GM18858 (cell line): Measurements from ENCODE around the gene COL5A1.
"Not testable (repeated sequence)": the region's sequence is repeated elsewhere in the genome, so short reads cannot be mapped to it uniquely, and the experiment has no call there.

Source experiments
- ATAC-seq: cut with Tn5 transposase; IDR thresholded peaks from one replicate; pipeline ENCODE4 v1.9.1; 2021; ENCODE audit not compliant: unreplicated experiment

COL5A1 gene

DNA sequence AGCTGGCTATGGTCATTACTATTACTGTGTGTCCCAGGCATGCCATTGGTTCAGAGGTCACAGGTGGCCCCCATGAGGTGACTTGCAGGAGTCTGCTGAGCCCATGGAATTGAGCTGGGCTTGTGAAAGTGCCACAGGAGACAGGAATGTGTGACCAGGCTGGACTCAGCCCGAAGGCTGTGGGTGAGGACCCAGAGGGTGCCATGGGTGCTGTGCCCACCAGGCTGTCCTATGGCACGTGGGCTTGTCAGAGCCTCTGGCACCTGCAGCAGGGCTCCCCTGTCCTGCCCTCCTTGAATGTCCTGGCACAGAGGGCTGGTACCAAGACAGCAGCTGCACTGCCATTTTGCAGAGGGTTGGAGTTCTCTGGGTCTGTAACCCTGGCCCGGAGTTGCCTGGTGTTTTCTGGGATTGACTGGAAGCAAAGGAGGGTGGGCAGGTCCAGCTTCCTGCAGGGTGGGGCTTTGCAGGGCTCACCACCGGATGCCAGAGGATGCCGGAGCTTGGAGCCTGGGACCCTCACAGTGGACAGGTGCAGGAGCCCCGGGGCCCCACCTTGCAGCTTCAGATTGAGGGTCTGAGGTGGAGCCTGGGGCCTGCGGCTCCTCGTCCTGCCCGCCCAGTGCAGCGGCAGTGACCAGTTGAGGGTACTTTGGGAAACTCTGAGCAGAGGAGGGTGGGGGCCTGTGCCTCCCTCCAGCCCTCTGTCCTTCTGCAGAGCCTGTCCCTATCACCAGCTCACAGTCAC is 14.2 kb downstream of the COL5A1 start:
- no peak for ATAC-seq

DNA sequence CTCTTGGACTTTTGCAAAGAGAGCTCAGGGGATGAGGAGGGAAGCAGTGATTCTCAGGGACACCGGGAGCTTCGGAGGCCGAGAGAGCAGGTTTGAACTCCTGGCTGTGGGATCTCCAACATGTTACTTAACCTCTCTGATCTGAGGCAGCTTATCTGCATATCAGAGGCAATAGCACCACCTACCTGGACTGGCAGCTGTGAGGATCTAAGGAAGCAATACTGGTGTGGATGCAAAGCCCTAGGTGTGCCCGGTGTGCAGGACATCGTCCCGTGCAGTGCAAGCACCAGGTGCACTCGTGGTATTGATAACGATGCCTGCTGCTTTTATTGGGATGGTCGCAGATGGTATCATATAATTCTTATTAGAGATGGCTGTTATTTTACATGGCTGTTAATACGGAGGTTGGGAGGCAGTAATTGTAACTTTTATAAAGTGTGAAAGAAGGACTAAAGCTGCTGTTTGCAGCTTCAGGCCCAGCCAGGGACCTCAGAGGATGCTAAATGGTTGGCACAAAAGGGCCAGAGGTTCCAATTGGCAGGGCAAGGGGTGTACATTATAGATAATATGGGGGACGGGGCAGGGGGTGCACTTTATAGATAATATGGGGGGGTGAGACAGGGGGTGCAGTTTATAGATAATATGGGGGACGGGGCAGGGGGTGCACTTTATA is 14.9 kb downstream of the COL5A1 start:
- ATAC-seq, result no peak

DNA sequence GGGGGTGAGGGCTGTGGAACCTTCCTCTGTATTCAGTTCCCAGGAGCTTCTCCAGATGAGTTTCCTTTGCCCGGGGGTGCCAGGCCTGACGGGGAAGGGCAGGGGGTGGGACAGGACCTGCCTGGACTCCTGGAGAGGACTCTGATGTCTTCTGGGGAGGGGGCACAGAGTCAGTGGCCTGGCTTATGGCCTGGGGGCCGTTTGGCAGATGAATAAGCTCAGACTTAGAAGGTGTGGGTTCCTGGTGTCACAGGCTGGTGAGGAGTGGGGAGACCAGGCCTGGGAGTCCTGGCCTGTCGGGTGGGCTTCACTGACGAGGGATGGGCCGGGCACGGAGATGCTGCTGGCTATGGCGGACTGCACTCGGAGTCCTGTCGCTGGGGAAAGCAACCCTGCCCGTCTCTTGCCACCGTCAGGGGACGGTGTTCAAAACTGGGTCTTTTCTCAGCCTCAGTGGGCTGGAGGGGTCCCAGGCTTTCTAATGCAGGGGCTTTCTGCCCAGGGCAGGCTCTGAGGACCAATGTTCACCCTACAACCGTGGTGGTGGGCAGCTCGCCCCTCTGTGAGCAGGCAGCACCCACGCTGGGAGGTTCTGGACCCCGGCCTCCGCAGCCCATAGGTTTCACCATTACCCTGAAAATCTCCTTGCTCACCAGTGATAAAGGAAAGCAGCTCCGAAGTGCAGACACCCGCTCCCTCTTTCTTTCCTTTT is 16.2 kb downstream of the COL5A1 start:
- ATAC-seq, result no peak

DNA sequence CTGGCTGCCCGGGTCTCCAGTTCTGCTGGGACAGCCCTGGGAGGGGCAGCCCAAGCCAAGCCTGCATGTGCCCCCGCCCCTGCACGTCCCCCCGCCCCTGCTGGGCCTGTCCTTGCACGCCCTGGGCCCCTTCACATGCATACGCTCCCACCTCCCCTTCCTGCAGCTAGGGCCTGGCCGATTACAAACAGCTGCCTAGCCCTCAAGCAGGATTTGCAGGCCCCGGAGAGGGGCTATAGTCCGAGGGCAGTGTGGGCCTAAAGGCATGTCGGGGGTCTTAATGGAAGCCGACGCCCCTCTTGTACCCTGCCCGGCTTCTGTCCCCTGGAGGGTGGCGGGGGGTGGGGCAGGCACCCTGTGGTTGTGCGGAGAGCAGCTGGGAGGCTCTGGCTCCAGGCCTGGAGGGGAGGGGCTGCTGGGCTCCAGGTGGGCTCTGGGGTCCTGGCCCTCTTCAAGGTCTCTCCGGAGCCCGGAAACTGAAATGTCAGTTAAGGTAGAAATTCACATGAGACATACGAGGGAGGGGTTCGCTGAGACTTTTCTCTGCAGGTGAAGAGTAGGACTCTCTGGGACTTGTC is 16.9 kb downstream of the COL5A1 start:
- ATAC-seq, result no peak

DNA sequence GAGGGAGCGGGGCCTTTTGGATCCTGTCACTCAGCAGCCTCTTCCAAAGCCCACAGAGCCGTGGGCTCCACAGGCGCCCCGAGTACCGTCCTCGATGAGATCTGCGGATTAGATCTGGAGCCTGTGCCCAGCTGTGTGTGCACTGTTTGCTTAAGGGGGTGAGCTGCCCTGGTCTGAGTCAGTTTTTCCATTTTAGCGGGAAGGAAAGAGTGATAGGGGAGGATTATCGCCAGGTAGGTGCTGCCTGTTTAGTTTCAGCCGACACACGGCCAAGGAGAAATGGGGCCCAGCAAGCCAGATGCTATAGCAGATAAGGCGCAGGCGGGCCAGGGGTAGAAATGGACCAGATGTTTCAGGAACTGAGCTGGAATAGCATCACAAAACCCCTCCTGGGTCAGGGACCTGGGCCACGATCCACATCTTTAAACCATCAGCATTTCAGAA is 18.1 kb downstream of the COL5A1 start:
- no peak for ATAC-seq

DNA sequence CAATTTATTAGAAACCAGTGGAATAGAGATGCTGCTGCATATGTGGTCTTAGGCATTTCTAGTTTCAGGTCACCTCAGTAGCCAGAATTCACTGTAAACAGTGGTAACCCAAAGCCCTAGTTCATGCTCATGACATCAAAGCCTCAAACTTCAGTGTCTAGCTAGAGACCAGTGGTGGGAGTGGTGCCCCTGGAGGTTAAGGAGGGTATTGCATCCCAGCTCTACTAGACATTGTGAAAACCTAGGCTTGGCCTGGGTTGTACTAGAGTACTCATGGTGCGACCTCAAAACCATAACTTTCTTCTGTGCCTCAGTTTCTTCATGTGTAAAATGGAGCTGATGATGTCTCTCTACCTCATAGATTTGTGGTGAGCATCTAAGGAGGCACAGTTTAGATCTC is 18.8 kb downstream of the COL5A1 start:
- ATAC-seq, result no peak

DNA sequence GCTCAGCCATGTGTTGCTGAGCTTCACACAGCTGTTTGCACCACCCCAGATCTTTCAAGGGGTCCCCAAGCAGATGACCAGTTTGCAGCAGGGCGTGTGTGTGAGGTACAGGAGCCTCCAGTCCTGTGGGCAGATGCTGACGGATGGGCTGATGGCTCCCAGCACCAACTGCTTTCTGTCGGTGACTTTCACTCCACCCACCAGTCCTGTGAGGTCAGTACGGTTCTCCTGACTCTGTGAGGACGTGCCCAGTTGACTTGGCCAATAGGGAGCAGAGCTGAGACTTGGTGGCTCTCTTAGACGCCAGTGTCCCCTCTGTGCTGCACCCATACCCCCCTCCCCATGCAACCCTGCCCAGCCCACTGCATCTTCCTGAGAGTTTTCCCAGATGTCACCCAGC is 19.7 kb downstream of the COL5A1 start:
- ATAC-seq, result no peak

DNA sequence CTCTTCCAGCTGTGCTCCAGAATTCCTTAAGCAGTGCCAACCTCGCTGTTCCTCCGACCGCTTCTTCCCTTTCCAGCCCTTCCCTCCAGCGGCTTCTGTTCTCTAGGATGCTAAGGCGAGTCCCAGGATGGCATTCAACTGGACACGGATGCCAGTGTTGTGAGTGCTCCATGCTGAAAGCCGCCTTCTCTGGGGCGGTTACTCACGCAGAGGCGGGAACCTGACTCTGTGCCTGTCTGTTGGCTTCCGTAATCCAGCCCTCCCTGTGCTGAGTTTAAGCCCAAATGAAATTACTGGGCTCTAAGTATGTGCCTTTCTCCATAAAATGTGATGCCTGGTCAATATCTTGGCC is 20.2 kb downstream of the COL5A1 start:
- ATAC-seq, result no peak

DNA sequence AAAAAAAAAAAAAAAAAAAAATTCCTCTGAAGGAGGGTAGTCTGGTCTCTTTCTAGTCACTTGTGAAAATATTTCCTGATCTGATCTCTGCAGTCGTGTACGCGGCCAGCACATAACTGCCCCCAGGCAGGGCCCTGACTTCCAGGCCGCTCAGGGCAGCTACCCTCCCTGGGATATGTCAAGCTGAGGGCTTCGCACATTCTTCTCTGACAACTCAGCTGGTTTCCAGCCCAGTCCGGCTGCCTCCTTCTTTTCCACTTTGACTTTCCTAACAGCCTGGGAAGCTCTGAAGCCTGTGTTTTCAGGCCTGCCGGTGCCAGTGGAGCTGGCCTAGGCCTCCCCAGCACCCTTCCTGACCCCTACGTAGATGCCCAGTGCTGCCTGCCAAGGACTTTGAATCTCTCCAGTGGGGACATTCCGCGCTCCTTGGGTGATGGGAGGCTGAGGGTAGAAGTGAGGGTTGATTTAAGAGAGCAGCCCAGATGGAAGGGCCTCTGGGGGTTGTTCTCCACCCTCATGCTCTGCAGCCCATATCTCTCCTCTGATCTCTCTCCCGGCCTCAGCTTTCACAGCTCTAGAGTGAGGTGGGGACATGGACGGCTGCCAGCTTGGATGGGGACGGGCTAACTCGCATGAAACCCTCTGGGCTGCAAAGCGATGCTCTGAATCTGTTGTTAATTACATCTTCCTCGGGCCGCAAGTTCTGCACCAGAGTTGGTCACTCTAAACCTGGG is 20.7 kb downstream of the COL5A1 start:
- no peak for ATAC-seq

DNA sequence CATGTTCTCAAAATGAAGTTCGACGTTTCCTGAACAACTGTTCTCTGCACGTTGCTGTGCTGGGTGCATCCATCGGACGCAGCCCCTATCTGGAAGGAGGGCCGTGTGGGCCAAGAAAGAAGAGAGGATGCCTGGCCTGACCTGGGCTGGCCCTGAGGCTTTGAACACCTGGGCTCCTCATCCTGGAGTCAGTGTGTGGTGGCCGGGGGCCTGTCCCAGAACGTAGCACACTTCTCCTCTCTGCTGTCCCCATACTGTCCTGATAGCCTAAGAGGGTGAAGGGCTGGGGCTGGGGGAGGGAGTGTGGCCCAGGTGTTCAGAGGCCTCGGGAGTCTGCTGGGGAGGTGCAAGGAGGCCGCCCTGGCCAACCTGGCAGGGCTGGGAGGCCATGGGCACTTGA is 21.5 kb downstream of the COL5A1 start:
- no peak for ATAC-seq

DNA sequence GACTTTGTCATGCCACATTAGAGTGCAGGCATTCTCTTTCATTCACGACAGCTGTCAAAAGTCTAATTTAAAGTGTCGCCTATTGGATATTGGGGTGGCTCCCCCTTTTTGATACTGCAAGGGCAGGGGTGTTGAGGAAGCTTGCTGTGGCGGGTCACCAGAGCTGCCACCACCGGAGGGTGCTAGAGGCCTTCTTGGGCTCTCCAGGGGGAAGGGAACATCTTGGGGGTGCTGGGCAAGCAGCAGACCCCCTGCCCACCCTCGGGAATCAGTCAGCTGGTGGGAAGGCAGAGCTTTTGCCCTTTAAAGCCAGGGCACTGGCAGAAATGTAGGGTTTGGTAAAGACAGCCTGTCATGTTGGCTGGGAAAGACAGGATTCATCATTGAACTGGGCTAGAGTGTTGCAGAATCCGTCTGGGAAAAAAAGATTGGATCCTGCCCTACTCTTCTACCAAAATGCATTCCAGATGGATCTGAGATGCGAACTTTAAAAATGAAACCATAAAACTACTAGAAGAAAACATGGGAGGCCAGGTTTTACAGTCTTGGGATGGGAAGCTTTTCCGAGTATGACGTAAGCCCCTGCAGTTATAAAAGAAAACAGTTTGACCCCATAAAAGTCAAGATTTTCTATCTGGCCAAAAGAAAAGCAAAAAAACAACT is 22.3 kb downstream of the COL5A1 start:
- no peak for ATAC-seq

DNA sequence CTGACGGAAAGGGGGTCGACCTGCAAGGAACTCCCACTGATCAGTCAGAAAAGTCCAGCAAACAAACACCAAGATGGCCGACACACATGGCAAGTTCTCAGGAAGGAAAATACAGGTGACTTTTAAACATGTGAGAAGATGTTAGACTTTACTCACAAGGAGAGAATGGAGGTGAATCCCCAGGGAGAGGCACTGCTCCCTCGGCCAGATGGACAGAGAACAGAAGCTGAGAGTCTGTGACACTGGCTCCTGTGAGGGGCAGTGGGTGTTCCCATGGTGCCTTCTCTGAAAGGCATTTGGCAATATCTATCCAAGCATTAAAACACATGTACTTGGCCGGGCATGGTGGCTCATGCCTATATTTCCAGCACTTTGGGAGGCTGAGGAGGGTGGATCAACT is 22.8 kb downstream of the COL5A1 start:
- ATAC-seq, result no peak

DNA sequence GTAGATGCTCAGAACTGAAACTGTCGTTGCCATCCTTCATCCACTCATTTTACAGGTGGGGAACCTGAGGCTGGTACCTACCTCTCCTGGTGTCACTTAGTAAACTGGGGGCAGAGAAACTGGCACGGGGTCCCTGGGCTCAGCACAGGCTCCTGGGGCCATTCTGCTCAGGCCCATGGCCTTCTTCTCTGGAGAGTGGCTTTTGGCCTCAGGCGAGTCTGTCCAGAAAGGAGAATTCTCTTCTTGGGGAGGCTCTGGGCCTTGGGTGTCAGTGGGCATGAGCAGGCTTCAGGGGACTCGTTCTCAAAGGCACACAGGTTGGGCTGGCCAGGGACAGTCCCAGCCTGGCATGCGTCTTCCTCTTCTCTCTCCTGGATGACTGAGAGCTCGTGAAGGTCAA is 24.6 kb downstream of the COL5A1 start:
- ATAC-seq, result no peak

DNA sequence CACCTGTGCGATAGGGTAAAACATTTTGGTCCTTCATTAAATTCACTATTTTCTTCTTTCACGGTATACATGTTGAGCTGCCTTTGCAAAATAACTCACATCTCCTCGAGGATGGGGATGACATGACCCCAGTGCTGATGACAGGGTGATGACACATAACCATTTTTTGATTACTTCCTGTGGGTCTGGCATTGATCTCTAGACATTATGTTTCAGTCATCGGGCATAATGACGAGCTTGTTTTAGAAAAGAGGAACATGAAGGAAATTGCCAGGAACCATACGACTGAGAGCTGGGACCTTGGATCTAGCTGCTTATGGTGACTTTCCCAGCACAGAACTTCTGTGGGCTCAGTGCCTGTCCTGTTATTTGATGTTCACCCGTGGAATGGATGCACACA is 25.2 kb downstream of the COL5A1 start:
- ATAC-seq, result no peak

DNA sequence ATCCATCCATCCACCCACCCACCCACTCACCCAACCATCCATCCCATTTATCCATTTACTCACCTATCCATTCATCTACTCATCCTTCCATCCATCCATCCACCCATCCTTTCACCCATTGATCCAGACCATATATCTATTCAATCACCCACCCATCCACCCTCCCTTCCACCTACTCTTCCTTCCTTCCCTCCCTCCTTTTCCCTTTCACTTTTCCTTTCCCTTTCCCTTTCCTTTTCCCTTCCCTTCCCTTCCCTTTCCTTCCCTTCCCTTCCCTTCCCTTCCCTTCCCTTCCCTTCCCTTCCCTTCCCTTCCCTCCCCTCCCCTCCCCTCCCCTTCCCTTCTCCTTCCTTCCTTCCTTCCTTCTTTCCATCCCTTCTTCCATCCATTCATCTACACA is 27.4 kb downstream of the COL5A1 start:
- not testable (repeated sequence) for ATAC-seq

DNA sequence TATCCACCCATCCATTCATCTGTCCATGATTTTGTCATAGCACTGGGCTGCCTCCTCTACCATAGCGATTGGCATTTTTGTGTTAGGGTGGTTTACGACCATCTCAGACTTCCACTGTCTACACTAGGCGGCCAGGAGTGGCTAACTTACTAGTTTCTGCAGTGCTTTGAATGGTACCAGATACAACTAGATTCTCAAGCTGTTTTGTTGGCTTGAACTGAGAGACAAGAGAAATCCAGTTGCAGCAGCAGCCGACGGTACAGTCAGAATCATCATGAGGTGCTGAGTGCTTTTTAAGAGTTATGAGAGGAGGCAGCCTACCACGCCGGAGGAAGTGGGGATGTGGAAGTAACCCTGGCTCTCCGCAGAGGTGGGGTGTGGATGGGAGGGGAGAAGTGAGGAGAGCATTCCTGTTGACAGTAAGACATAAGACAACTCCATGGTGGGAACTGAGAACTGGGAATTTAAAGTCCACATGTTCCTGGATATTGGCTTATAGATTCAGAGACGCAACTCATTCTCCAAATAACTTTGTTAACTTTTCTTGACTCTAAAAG is 27.9 kb downstream of the COL5A1 start:
- ATAC-seq, result no peak

DNA sequence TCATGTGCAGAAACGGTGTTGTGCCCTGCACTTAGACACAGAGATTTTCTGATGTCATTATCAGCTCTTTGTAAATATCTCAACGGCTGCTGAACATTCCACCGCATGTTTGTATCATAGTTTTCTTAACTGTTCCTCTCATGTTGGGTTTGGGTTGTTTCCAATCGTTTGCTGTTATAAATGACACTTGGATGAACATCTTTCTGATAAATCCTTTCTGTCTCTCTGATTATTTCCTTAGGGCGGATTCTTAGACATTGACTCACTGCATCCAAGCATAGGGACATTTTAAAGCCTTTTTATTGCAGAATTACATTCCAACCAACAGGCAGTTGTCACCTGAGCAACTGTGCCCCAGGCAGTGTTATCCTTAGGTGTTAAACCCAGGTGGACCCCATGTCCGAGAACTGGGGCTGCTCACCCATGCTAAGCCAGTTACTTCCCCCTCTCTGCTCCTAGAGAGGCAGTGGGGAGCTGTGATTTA is 28.5 kb downstream of the COL5A1 start:
- no peak for ATAC-seq

DNA sequence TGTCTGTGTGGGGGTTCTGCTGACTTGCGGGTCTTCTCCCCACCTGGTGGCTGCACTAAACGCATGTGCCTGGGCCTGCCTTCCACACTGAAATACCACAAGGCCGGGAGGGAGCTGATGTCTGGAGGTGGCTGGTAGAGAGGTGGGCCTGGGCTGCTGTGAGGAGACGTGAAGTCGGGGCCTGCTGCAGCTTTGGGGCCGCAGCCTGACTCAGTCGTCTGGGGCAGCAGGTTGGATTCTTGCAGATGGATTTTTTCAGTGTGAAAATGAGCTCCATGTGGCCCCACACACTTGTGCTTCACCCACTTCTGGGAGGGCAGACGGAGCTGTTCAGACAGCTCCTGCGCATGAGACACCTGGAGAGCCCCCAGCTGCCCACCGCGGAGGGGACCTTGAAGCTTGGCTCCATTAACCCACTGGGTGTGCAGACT is 29.3 kb downstream of the COL5A1 start:
- no peak for ATAC-seq

DNA sequence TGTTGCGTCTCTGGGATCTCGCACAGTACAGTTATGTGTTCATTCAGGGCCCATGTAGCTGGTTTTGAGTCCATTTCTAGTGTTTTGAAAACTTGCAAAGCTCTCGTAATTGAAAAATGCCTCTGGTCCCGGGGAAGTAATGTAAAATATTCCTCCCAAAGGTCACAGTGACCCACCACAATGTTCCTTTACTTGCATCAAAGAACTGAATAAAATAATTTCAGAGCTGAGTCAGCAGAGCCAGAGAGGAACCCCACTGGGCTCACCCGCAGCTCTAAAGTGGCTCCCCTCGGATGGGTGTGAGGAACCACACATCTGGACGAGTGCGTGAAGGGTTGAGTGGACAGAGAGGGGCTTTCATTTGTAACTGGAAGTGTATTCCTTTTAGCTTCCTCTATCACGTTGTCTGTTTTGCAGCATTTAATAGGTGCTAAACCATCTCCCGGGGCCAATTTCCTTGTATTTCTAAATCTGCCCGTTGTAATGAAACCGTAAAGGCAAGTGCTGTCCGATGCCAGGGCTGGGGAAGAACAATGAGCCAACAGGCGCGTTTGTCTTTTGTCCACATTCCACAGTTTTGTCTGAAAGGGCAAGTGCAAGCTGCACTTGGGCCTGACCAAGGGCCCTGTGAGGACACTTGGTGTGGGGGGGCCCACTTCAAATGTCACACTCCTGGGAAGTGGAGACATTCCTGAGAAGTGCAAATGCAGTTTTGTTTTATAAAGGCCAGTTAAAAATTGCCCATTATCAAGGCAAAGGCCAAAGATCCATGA is 29.9 kb downstream of the COL5A1 start:
- ATAC-seq, result no peak
